Measurements from ENCODE around the gene GOLGA2.

GOLGA2 gene

GRCh38 chr9:128208946-128209669 is 66.7 kb downstream of the GOLGA2 start:
- DNase-seq, result no peak

- DNase-seq, result no peak
Observed at GRCh38 chr9:128208386-128208785, 67.4 kb downstream of the GOLGA2 start.

GRCh38 chr9:128206916-128207910 is 68.6 kb downstream of the GOLGA2 start:
- no peak for DNase-seq

- DNase-seq, result no peak
Observed at GRCh38 chr9:128206484-128206883, 69.3 kb downstream of the GOLGA2 start.

All from CD4-positive, alpha-beta T cell treated with Interleukin-15 for 1 hour (primary cell).